RWPE2 (cell line): Measurements from ENCODE around the gene EEFSEC.

Experiments used
- ATAC-seq: fragments of 200-7000 bp; cut with Tn5 transposase; 3 replicates; pipeline ENCODE4 v1.9.1; 2021; ENCODE audit warnings: low read depth
- DNase-seq: peaks from one replicate; pipeline ENCODE4 v3.0.0-alpha.2; 2020; ENCODE audit warnings: low spot score
- H3K27ac ChIP-seq: fragments of 450-650 bp; 2 replicates; pipeline ENCODE4 v1.5.1; 2017; ENCODE audit warnings: mild to moderate bottlenecking; ENCODE audit not compliant: poor library complexity, severe bottlenecking
- H3K27me3 ChIP-seq: fragments of 250-450 bp; sonication (Bioruptor Pico); 2 replicates; pipeline ENCODE4 v1.5.1; 2021; ENCODE audit warnings: mild to moderate bottlenecking, moderate library complexity; ENCODE audit not compliant: insufficient read depth, poor library complexity, severe bottlenecking
- H3K36me3 ChIP-seq: fragments of 250-450 bp; sonication (Bioruptor Pico); 2 replicates; pipeline ENCODE4 v1.5.1; 2020; ENCODE audit warnings: low read depth, mild to moderate bottlenecking, moderate library complexity
- H3K4me1 ChIP-seq: fragments of 250-450 bp; sonication (Bioruptor Pico); 2 replicates; pipeline ENCODE4 v1.5.1; 2021; ENCODE audit warnings: mild to moderate bottlenecking, moderate library complexity; ENCODE audit not compliant: insufficient read depth, poor library complexity, severe bottlenecking
- H3K4me3 ChIP-seq: fragments of 250-450 bp; sonication (Bioruptor Pico); 2 replicates; pipeline ENCODE4 v1.5.1; 2021; ENCODE audit warnings: mild to moderate bottlenecking, moderate library complexity; ENCODE audit not compliant: severe bottlenecking
- H3K9me3 ChIP-seq: fragments of 250-450 bp; sonication (Bioruptor Pico); 2 replicates; pipeline ENCODE4 v1.5.1; 2021; ENCODE audit warnings: mild to moderate bottlenecking, moderate library complexity; ENCODE audit not compliant: severe bottlenecking
- TF ChIP-seq, protein P1 (sequence below): fragments of 450-650 bp; IDR thresholded peaks from one replicate; pipeline ENCODE4 v1.5.1; 2017; ENCODE audit warnings: mild to moderate bottlenecking, moderate library complexity; ENCODE audit not compliant: poor library complexity, severe bottlenecking

EEFSEC gene

DNA sequence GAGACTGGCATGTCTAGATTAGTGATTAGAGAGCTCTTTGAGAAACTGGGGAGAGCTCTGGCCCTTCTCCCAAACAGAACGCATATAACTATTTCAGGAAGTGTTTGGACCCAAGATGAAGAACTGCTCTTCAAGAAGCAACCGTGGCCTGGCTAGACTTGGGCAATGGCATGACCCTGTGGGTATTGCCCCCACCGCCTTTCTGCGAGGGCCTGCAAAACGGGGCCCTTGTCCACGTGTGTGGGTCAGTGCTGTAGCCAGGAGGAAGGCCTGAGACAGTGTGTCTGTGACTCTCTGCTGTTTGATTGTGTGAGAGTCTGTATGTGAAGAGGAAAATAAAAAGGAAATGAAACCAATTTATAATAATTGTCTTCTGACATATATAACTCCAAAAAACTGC is 42.5 kb downstream of the EEFSEC start:
- no peak overlapping the region for H3K4me3 ChIP-seq
- no peaks in the 10 kb centered on the region for H3K4me1 ChIP-seq
- DNase-seq = no peak
- H3K36me3 ChIP-seq = no peaks in the 10 kb centered on the region
- H3K27me3 ChIP-seq = no peaks in the 10 kb centered on the region
- TF ChIP-seq, protein P1, sequence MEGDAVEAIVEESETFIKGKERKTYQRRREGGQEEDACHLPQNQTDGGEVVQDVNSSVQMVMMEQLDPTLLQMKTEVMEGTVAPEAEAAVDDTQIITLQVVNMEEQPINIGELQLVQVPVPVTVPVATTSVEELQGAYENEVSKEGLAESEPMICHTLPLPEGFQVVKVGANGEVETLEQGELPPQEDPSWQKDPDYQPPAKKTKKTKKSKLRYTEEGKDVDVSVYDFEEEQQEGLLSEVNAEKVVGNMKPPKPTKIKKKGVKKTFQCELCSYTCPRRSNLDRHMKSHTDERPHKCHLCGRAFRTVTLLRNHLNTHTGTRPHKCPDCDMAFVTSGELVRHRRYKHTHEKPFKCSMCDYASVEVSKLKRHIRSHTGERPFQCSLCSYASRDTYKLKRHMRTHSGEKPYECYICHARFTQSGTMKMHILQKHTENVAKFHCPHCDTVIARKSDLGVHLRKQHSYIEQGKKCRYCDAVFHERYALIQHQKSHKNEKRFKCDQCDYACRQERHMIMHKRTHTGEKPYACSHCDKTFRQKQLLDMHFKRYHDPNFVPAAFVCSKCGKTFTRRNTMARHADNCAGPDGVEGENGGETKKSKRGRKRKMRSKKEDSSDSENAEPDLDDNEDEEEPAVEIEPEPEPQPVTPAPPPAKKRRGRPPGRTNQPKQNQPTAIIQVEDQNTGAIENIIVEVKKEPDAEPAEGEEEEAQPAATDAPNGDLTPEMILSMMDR = no peak
- H3K9me3 ChIP-seq = no peaks in the 10 kb centered on the region
- ATAC-seq = no peak
- no peak overlapping the region for H3K27ac ChIP-seq

DNA sequence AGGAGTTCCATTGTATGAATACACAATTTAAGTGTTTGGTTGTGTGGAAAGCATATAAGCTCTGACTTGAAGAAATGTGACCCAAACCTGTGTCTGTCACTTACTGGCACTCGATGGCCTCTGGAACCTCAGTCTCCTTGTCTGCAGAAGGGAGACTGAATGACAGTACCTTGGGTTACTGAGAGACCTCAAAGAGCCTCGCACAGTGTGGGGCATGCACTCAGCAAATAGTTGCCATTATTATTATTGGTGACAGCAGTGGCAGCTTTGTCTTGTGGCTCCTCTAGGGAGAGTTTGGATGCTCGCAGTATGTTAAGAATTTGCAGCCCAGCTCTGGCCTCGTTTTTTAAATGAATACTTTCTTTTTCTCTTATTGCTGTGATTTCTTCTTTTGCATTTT is 43.4 kb downstream of the EEFSEC start:
- Histone ChIP-seq H3K4me1 (no peaks in the 10 kb centered on the region), H3K27ac (no peak overlapping the region), H3K9me3 (no peaks in the 10 kb centered on the region), H3K36me3 (no peaks in the 10 kb centered on the region), H3K27me3 (no peaks in the 10 kb centered on the region), H3K4me3 (no peak overlapping the region)
- ATAC-seq (no peak), DNase-seq (no peak)
- TF ChIP-seq, protein P1 = no peak

DNA sequence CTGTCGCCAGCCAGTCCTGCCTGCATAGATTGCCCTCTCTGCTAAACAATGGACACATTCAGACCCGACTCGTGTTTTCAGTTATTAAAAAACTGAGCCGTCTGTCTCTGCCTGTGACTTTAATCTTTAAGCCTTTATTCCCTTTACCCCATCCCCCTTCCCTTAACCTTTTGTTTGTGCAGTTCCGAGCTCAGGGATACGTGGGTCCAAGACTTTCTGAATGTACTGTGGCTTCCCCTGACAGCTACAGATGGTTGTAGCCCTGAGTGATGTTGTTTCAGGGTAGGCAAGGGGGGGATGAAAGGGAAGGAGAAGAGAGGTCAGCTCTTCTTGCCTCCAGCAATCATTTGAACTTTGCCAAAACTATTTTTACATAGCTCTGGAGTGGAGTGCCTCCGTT is 44.6 kb downstream of the EEFSEC start:
- no peak for ATAC-seq
- Histone ChIP-seq H3K4me3 (no peak overlapping the region), H3K27me3 (no peaks in the 10 kb centered on the region), H3K4me1 (no peaks in the 10 kb centered on the region), H3K9me3 (no peaks in the 10 kb centered on the region), H3K27ac (no peak overlapping the region), H3K36me3 (no peaks in the 10 kb centered on the region)
- TF ChIP-seq, protein P1 = no peak
- DNase-seq = no peak

DNA sequence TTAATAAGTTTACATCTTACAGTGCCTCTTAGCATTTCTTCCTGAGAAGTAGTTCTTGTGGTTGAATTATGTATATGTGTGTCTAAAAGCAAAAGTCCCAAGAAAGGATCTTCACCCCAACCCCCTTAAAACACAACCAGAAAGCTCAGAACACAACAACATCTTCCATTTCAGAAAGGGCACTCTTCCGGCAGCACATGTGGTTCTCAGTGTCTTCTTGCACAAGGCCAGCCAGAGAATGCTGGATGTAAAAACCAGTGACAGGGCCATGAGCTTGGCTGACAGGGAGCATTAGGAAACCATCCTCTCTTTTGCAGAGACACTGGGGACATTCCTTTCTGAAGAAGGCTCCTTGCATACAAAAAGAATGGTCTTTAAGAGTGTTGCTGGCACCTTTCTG is 45.0 kb downstream of the EEFSEC start:
- TF ChIP-seq, protein P1 = no peak
- no peak for ATAC-seq
- Histone ChIP-seq H3K4me3 (no peak overlapping the region), H3K27ac (no peak overlapping the region), H3K27me3 (no peaks in the 10 kb centered on the region), H3K4me1 (no peaks in the 10 kb centered on the region), H3K36me3 (no peaks in the 10 kb centered on the region), H3K9me3 (no peaks in the 10 kb centered on the region)
- no peak for DNase-seq

DNA sequence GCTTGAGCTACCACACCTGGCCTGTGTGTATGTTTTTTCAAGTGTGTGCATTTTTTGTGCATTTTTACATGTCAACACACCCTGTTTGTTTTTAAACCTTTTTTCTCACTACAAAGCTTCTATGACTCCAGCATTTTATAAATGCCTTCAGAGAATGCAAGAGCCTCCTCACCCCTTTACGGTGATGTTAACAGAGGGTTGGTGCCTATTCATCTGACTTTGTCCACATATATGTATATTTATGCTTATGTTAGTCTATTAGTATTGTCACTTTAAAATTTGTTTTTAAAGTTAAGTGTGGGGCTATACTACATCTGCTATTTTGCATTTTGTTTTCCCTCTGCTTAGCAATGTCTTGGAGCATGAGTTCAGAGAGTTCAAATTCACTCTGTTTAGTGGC is 45.8 kb downstream of the EEFSEC start:
- H3K4me3 ChIP-seq = no peak overlapping the region
- no peaks in the 10 kb centered on the region for H3K36me3 ChIP-seq
- DNase-seq = no peak
- no peak for ATAC-seq
- no peak overlapping the region for H3K27ac ChIP-seq
- H3K4me1 ChIP-seq = no peaks in the 10 kb centered on the region
- TF ChIP-seq, protein P1 = no peak
- H3K27me3 ChIP-seq = no peaks in the 10 kb centered on the region
- H3K9me3 ChIP-seq = no peaks in the 10 kb centered on the region
